EH (cell line): ENCODE results near the gene MEGF6.
"Not testable (repeated sequence)": the region's sequence is repeated elsewhere in the genome, so short reads cannot be mapped to it uniquely, and the experiment has no call there.

Source experiments
- DNase-seq: peaks from one replicate; pipeline ENCODE4 v3.0.0-alpha.2; 2015; ENCODE audit warnings: low read depth

MEGF6 gene

GRCh38 chr1:3629561-3630160 is 18.4 kb upstream of the MEGF6 start:
- no peak for DNase-seq

GRCh38 chr1:3628445-3628844 is 17.1 kb upstream of the MEGF6 start:
- DNase-seq, result no peak

GRCh38 chr1:3627515-3628253 is 16.4 kb upstream of the MEGF6 start:
- no peak for DNase-seq

- no peak for DNase-seq
Observed at GRCh38 chr1:3626025-3626424, 14.7 kb upstream of the MEGF6 start.

DNA sequence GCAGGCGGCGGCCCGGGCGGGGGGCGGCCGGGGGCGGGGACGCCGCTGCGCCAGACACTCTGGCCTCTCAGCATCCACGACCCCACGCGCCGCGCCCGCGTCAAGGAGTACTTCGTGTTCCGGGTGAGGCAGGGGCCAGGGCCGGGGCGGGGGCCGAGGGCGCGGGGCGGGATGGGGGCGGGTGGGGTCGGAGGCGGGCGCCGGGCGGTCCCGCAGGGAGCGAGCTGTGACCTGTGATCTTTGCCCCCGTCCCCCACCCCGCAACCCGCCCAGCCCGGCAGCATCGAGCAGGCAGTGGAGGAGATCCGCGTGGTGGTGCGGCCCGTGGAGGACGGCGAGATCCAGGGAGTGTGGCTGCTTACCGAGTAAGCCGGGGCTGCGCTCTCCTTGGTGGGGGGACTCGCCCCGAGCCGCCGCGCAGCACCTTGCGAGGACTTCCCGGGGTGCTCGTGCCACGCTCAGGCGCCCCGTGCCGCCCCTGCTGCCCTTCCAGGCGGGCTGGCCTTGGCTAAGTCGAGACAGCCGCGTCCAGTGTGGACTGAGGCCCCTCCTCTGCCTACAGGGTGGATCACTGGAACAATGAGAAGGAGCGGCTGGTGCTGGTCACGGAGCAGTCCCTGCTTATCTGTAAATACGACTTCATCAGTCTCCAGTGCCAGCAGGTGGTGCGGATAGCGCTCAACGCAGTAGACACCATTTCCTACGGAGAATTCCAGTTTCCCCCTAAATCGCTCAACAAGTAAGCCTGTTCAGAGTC is 14.0 kb upstream of the MEGF6 start:
- peak; percentile 47 for DNase-seq

DNA sequence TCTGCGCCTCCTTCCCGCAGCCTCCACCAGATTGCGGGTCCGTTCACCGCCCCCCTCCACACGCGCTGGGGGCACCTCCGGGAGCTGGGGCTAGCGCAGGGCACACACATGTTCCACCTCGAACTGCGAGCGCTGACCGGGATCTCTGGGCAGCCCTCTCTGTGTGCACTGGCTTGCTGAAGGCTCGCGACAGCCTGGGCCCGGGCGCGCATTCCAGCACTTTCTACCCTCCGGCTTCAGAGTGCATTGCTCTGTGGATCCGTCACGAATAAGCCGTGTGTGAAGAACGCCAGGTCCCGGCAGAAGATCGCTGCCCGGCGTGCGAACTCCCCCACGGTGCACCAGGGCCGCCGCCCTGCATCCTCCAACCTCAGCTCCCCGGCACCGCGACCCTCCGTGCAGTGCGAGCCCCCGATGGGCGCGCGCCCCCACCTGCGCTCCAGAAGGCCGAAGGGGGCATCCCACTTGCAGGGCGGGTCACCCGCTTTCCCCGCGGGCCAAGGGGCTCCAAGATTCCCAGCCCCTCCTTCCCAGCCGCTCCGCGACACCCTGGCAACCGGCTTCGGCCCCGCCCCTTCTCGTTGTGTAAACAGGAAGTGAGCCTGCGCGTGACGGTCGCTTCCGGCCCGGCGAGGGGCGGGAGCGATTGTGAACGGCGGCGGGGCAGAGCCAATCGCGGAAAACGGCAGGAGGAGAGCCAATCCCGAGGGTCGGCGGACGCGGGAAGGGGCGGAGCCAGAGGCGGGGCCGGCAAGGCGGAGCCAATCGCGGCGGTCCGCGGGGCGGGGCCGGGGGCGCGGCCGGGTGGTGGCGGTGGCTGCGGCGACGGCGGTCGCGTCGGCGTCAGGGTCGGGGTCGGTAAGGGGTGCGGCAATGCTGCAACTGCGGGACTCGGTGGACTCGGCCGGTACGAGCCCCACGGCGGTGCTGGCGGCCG is 13.2 kb upstream of the MEGF6 start, which contains the start of gene TPRG1L:
TPRG1L (plus strand) TSS at position 816 of the 937 bp plus-strand sequence; CDS start at position 874, 58 bp downstream.
- peak; percentile 96 for DNase-seq

- DNase-seq, result no peak
Observed at GRCh38 chr1:3623441-3624199, 12.3 kb upstream of the MEGF6 start.

DNA sequence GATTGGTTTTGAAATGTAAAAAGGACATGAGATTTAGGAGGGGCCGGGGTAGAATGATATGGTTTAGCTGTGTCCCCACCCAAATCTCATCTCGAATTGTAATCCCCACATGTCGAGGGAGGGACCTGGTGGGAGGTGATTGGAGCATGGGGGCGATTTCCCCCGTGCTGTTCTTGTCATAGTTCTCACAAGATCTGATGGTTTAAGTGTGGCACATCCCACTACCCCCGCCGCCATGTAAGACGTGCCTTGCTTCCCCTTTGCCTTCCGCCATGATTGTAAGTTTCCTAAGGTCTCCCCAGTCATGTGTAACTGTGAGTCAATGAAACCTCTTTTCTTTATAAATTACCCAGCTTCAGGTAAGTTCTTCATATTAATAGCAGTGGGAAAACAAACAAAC is 10.8 kb upstream of the MEGF6 start:
- not testable (repeated sequence) for DNase-seq

GRCh38 chr1:3621151-3621671 is 9.9 kb upstream of the MEGF6 start:
- DNase-seq, result peak; percentile 61

- DNase-seq, result no peak
Observed at GRCh38 chr1:3620708-3621107, 9.4 kb upstream of the MEGF6 start.

GRCh38 chr1:3618881-3619671 is 7.8 kb upstream of the MEGF6 start:
- DNase-seq, result peak; percentile 78

GRCh38 chr1:3618531-3618880 is 7.2 kb upstream of the MEGF6 start:
- no peak for DNase-seq

DNA sequence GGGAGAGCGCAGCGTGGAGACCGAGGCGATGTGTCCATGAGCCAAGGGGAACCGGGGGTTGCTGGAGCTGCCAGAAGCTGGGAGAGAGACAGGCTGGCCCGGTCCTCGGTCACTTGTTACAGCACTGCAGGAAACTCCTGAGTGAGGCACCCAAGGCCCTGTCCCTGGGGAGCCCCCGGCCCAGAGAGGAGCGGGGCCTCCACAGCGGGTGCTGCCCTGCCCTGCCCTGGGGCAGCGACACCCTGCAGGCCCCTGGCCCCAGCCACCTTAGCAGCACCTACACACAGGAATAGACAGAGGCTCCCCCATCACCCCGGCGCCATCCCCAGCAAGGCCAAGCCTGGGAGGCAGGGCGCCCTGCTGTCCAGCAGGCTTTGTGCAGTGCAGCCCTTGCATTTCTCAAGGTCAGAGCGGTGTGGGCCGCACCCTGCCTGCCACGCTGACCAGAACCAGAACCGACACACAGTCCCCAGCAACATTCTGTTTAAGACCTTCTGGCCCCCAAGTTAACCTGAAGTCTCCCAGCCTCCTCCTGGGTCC is 6.6 kb upstream of the MEGF6 start:
- no peak for DNase-seq

- no peak for DNase-seq
Observed at GRCh38 chr1:3616861-3617260, 5.6 kb upstream of the MEGF6 start.

DNA sequence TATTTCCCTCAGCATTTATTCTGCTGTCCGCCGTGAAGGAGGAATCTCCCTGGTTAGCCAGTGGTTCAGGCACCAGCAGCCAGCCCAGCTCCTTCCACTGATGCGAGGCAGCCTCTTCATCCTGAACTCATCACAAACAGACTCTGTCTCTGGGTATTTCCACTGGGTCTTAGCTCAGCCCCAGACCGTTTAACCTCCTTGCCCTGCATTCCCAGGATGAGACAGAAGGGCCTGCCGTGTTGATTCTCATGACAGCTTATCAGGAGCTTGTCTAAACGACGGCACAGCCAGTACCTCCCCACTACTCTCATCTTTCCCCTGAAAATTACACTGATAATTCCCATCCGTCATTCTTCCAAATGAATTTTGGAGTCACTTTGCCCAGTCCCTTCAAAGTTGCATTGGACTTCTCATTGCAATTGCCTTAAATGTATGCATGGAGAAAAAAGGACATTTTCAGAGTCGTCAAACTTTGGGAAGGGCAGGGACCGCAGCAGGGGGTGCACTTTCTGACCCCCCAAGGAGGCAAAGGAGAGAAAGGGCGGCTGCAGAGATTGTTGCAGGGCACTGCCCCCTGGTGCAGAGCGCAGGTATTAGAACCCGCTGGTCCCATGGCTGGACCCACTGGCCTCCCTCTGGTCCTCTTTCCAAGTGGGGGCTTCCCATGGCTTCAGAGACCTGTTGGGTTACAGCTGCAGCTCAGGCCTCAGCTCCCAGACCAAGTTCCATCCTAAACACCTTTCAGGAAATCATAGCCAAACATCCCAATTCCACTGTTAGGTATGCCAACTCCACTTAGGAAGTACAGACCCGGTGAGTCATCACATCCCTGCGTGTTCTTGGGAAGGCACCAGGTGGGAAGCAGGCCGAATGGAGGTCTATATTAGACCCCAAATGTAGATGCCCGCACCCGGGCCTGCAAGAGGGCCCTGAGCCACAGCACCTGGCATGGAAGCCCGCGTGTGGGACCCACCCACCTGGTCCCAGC is 3.7 kb upstream of the MEGF6 start:
- DNase-seq, result peak; percentile 25

GRCh38 chr1:3612123-3612522 is 815 bp upstream of the MEGF6 start:
- DNase-seq, result no peak

- DNase-seq, result peak; percentile 10
Observed at GRCh38 chr1:3610527-3611169, 660 bp downstream of the MEGF6 start.
